ENCODE results near the gene HIBCH. TPM values are rescaled to one million over a fixed set of nuclear protein-coding genes. Genes with fewer than 3 reads are reported as not detected.
"Not testable (repeated sequence)": the region's sequence is repeated elsewhere in the genome, so short reads cannot be mapped to it uniquely, and the experiment has no call there.

The HIBCH gene
- total RNA-seq, 2 experiments from 2014 or later, result 19.2 TPM

DNA sequence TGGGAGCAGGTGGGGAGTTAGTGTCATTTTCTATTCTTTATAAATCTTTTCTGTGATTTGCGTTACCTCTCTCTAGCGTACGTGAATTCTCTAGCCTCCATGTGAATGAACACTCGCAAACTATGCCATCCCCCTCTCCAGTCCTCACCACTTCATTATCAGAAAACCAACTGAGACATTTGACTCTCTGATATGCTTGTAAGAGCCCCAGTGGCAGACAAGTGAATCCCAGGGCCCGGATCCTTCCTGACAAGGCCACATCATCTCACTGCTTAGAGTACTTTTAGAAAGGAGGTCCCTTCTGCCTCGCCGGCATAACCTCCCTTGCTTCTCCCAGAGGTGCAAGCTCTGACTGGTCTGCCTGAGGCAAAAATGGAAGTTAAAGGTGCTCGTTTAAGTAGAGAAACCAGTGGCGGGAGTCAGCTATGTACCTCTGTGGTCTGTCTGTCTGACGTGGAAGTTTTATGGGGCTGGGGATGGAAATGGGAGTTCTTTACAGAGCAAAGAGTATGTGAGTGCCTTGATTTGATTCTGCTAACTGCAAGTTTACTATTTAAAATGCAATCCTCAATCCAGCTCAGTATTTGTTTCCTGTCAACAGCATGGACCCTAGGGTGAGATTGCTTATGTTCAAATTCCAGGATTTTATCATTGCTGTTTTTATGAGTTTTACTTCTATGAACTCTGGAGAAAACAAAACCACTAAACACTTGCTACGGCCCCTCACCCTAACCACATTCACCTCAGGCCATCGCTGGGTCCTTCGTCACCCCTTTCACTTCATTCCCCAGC is 142.2 kb downstream of the HIBCH start:
- Mint-ChIP-seq H3K4me1 (ENCODE audit: low read depth) (peaks cover 7% of the 10 kb centered on the region), H3K4me3 (no peak overlapping the region), H3K36me3 (ENCODE audit: low read depth) (peaks cover 2% of the 10 kb centered on the region), H3K27ac (no peak overlapping the region), H3K9me3 (peaks cover 2% of the 10 kb centered on the region), H3K27me3 (ENCODE audit: low read depth) (peaks cover 27% of the 10 kb centered on the region)
- DNase-seq, result no peak
- intact Hi-C loops (cut with micrococcal nuclease), result no loop called here
- CTCF ChIA-PET, result no interaction called here

DNA sequence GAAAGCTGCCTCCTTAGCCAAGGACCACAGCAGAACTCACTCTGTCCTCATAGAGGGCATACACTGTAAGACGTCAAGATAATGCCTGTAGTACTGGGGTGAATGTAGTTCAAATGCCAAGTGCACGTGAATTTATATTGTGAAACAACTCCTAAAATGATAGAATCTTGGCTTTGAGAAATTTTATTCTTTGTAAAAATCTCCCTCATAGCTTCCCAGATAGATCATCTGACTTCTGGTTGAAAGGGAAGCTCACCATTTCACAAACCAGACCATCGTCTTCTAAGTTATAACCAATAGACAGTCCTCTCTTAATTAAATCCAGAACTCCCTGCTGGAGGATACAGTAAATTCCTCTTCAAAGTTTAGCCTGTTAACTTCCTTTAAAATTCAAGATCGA is 146.2 kb downstream of the HIBCH start:
- CTCF ChIA-PET, result no interaction called here
- no peak overlapping the region for H3K4me3 Mint-ChIP-seq
- peaks cover 6% of the 10 kb centered on the region for H3K9me3 Mint-ChIP-seq
- peaks cover 10% of the 10 kb centered on the region for H3K27me3 Mint-ChIP-seq (ENCODE audit: low read depth)
- peaks cover 2% of the 10 kb centered on the region for H3K36me3 Mint-ChIP-seq (ENCODE audit: low read depth)
- intact Hi-C loops (cut with micrococcal nuclease), result no loop called here
- no peak overlapping the region for H3K27ac Mint-ChIP-seq
- no peak for DNase-seq
- no peaks in the 10 kb centered on the region for H3K4me1 Mint-ChIP-seq (ENCODE audit: low read depth)

DNA sequence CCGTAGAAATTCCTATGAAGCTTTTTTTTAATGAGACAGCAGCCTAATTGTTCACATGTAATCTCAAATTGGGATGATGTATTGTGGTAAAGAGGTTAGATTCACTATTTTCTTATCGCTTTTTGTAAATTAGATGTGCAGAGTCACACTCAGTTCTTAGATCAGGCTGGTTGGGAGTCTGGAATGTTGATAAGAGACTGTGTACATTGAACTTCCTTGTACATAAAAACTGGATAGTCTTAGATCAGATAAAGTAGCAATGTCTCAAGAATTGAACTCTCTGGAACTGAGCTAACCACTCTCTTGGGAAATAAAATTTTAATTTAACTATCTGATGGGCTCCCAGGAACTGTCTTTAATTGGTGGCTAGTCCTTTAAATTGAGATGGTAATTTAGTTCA is 149.0 kb downstream of the HIBCH start:
- no peak overlapping the region for H3K4me3 Mint-ChIP-seq
- H3K27me3 Mint-ChIP-seq (ENCODE audit: low read depth), result peaks cover 2% of the 10 kb centered on the region
- no peaks in the 10 kb centered on the region for H3K4me1 Mint-ChIP-seq (ENCODE audit: low read depth)
- no peak overlapping the region for H3K27ac Mint-ChIP-seq
- intact Hi-C loops (cut with micrococcal nuclease), result no loop called here
- H3K36me3 Mint-ChIP-seq (ENCODE audit: low read depth), result peaks cover 2% of the 10 kb centered on the region
- H3K9me3 Mint-ChIP-seq, result peaks cover 8% of the 10 kb centered on the region
- CTCF ChIA-PET, result interaction anchor here (0.5 kb wide), 1 partner anchor 131 kb away, joined by 3 read pairs; no protein-coding TSS in a partner anchor
- DNase-seq, result no peak

DNA sequence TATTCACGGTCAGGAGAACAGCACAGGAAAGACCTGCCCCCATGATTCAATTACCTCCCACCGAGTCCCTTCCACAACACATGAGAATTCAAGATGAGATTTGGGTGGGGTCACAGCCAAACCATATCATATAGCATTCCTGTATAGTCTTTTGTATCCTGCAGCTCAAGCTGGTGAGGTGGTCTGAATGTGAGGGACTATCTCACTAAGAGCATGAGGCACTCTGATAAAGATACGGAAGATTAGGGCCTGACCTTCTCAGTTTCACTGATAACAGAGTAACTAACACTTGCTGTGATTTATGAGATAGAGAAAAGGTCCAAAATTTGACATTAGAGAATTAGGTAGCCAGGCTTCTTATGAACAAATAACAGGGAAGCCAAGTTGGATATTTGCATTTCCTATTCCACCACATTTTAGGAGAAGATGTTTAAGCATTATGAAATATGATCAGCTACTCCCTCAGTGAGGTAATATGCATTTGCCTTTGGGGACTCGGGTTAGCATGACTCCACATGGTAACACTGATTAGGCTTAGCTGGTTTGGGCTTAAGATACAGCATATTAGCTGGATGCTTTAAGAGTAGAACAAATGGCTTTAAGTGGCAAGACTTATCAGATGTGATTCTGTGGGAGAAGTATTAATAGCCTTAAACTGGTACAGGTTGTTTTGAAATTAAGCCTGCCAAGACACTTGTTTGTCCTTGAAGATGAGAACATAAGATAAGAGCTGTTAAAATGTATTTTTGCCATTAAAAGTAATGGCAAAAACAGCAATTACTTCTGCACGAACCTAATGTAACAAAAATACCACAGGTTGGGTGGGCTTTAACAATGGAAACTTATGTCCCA is 150.2 kb downstream of the HIBCH start:
- Mint-ChIP-seq H3K27ac (no peak overlapping the region), H3K9me3 (peaks cover 8% of the 10 kb centered on the region), H3K4me3 (no peak overlapping the region), H3K36me3 (ENCODE audit: low read depth) (peaks cover 2% of the 10 kb centered on the region), H3K4me1 (ENCODE audit: low read depth) (no peaks in the 10 kb centered on the region), H3K27me3 (ENCODE audit: low read depth) (peaks cover 2% of the 10 kb centered on the region)
- CTCF ChIA-PET, result no interaction called here
- no peak for DNase-seq
- intact Hi-C loops (cut with micrococcal nuclease), result no loop called here

DNA sequence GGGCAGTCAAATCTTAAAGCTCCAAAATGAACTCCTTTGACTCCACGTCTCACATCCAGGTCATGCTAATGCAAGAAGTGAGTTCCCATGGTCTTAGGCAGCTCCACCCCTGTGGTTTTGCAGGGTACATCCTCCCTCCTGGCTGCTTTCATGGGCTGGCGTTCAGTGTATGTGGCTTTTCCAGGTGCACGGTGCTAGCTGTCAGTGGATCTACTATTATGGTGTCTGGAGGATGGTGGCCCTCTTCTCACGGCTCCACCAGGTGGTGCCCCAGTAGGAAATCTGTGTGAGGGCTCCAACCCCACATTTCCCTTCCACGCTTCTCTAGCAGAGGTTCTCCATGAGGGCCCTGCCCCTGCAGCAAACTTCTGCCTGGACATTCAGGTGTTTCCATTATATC is 151.9 kb downstream of the HIBCH start:
- no peaks in the 10 kb centered on the region for H3K36me3 Mint-ChIP-seq (ENCODE audit: low read depth)
- DNase-seq, result no peak
- H3K27ac Mint-ChIP-seq, result no peak overlapping the region
- no peaks in the 10 kb centered on the region for H3K4me1 Mint-ChIP-seq (ENCODE audit: low read depth)
- CTCF ChIA-PET, result no interaction called here
- H3K9me3 Mint-ChIP-seq, result peaks cover 5% of the 10 kb centered on the region
- H3K4me3 Mint-ChIP-seq, result no peak overlapping the region
- H3K27me3 Mint-ChIP-seq (ENCODE audit: low read depth), result no peaks in the 10 kb centered on the region
- intact Hi-C loops (cut with micrococcal nuclease), result no loop called here

DNA sequence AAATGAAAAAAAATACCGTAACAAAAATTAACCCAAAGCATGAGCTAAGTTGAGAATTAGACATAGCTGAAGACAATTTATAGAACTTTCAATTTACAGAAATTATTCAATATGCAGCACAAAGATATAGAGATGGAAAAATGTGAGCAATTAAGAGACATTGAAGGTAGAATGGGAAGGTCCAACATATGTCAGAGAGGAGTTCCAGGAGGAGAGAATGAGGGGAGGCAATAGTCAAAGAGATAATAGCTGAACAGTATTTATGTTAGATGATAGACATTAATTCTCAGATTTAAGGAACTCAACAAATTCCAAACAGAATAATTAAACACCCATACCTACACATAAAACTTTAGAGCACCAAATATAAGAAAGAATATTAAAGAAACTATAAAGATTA is 154.1 kb downstream of the HIBCH start:
- no peaks in the 10 kb centered on the region for H3K27me3 Mint-ChIP-seq (ENCODE audit: low read depth)
- intact Hi-C loops (cut with micrococcal nuclease), result no loop called here
- H3K36me3 Mint-ChIP-seq (ENCODE audit: low read depth), result no peaks in the 10 kb centered on the region
- no peak overlapping the region for H3K27ac Mint-ChIP-seq
- CTCF ChIA-PET, result no interaction called here
- no peak overlapping the region for H3K4me3 Mint-ChIP-seq
- H3K4me1 Mint-ChIP-seq (ENCODE audit: low read depth), result no peaks in the 10 kb centered on the region
- H3K9me3 Mint-ChIP-seq, result peaks cover 5% of the 10 kb centered on the region
- DNase-seq, result no peak

DNA sequence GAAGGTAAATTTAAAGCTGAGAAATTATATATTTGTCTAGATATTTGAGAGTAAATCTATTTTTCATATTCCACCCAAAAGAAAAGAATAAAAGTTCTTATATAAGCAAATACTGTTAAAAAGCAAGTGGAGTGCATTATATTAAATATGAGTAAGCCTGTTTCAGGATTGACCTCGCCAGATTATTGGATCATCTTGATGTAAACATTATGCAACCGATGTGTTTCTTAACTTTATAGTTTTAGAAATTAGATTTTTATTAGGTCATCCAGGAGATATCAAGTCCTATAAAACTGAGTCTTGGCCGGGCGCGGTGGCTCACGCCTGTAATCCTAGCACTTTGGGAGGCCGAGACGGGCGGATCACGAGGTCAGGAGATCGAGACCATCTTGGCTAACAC is 156.8 kb downstream of the HIBCH start:
- H3K36me3 Mint-ChIP-seq (ENCODE audit: low read depth), result no peaks in the 10 kb centered on the region
- CTCF ChIA-PET, result no interaction called here
- H3K9me3 Mint-ChIP-seq, result no peaks in the 10 kb centered on the region
- H3K27ac Mint-ChIP-seq, result no peak overlapping the region
- H3K4me1 Mint-ChIP-seq (ENCODE audit: low read depth), result no peaks in the 10 kb centered on the region
- DNase-seq, result no peak
- no peaks in the 10 kb centered on the region for H3K27me3 Mint-ChIP-seq (ENCODE audit: low read depth)
- intact Hi-C loops (cut with micrococcal nuclease), result no loop called here
- H3K4me3 Mint-ChIP-seq, result no peak overlapping the region

DNA sequence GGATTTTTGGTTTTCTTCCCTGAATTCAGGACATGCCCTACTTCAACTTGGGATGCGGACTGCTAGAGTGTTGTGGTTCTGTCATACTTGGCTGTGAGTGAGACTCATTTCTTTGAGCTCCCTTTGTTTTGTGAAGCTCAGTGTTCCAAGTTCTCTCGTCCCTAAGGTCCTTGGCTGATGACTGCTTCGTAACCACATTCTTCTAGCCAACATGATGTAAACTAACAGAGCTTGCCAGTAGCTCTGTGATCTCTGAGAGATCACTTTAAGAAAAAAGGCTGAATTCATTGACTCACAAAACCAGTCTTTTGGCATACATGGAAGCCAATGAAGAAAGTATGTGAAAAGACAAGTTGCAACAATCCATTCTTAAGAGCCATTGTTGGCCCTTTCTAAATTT is 160.2 kb downstream of the HIBCH start:
- intact Hi-C loops (cut with micrococcal nuclease), result no loop called here
- H3K4me1 Mint-ChIP-seq (ENCODE audit: low read depth), result no peaks in the 10 kb centered on the region
- H3K36me3 Mint-ChIP-seq (ENCODE audit: low read depth), result no peaks in the 10 kb centered on the region
- H3K27me3 Mint-ChIP-seq (ENCODE audit: low read depth), result no peaks in the 10 kb centered on the region
- no peaks in the 10 kb centered on the region for H3K9me3 Mint-ChIP-seq
- no peak overlapping the region for H3K27ac Mint-ChIP-seq
- no peak overlapping the region for H3K4me3 Mint-ChIP-seq
- no peak for DNase-seq
- CTCF ChIA-PET, result no interaction called here

DNA sequence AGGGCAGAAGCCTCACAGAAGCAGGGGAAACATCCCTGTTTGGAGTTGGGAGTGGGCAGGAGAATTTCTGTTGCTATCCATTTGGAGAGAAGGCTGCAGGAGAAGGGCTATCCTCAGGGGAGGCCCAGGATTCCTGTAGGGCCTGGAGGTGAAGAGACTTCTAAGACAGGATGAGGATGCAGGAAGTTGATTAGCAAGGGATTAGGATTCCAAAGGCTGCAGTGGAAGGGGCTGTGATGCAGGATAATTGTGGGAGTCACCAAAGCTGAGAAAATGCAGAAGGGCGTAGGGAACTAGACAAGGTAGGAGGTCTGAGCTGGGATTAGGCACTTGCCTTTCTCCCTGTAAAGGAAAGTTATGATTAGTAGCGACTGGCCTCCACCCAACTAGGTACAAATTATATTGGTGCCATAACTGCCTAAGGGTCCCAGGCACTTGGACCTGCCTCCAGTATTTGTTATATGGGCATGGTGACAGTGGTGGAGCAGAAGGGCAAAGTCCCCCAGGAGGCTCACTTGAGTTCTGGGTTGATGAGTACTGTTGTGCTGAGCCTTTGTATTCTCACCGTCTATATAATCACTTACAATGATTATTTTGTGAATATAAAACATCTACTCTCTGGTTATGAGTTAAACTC is 160.7 kb downstream of the HIBCH start:
- Mint-ChIP-seq H3K9me3 (no peaks in the 10 kb centered on the region), H3K27ac (no peak overlapping the region), H3K4me1 (ENCODE audit: low read depth) (no peaks in the 10 kb centered on the region), H3K27me3 (ENCODE audit: low read depth) (no peaks in the 10 kb centered on the region), H3K36me3 (ENCODE audit: low read depth) (no peaks in the 10 kb centered on the region), H3K4me3 (no peak overlapping the region)
- intact Hi-C loops (cut with micrococcal nuclease), result no loop called here
- CTCF ChIA-PET, result no interaction called here
- DNase-seq, result no peak

DNA sequence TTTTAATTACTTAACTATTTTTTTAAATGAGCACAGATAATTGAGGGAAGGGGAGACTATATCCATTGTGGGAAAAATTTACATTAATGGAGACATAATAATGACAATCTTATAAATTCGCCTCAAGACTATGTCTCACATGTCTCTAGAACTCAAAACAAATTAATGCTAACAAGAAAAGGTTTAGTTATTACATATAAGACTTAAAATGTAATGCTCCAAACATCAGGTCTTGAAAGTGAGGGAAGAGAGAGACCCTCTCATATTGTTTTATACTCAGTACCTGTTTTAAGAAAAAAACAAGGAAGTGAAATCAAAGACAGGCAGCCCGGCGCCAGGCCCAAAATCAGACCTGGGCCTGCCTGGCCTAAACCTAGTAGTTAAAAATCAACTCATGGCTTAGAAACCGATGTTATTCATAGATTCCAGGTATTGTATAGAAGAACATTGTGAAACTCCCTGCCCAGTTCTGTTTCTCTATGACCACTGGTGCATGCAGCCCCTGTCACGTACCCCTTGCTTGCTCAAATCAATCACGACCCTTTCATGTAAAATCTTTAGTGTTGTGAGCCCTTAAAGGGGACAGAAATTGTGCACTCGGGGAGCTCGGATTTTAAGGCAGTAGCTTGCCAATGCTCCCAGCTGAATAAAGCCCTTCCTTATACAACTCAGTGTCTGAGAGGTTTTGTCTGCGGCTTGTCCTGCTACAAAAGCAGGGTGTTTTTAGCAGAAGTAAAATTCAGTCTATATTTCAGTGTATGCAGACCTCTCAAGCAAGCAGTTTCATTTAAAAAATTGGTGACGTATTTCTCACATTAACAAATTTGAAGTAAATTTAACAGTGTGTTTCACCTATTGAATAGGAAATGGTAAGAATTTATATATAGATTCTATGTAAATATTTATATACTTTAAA is 161.8 kb downstream of the HIBCH start:
- intact Hi-C loops (cut with micrococcal nuclease); H3K4me1 Mint-ChIP-seq (ENCODE audit: low read depth); H3K9me3 Mint-ChIP-seq; H3K27me3 Mint-ChIP-seq (ENCODE audit: low read depth); H3K27ac Mint-ChIP-seq; H3K4me3 Mint-ChIP-seq; DNase-seq; H3K36me3 Mint-ChIP-seq (ENCODE audit: low read depth): not testable (repeated sequence)
- CTCF ChIA-PET, result interaction anchor here (0.6 kb wide), 1 partner anchor 197 kb away, joined by 3 read pairs; no protein-coding TSS in a partner anchor

DNA sequence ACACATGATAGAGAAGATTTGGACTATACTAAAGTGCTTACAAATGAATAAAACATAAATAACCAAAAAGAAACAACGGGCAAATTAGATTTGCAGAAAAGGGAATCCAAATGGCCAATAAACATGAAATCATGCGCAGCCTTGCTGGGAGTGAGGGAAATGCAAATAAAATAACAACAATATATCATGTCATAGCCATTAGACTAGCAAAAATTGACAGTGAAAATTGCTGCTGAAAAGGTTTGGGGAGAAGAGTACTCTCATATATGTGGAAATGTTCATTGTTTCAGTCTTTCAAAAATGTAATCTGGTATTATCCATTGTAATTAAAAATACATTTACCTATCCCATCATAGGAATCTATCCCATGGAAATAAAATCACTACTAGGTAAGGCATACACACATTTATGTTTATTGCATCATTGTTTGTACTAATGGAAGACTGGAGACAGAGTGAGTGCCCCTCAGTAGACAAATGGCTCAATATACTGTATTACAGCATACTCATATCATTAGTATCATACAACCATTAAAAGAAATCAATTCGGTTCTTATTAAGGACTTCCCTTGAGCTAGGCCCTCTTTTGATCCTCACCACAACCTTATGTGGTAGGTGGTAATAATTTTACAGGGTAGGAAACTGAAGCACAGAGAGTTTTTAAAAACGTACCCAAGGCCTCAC is 163.0 kb downstream of the HIBCH start:
- H3K4me3 Mint-ChIP-seq, result no peak overlapping the region
- H3K36me3 Mint-ChIP-seq (ENCODE audit: low read depth), result no peaks in the 10 kb centered on the region
- CTCF ChIA-PET, result no interaction called here
- DNase-seq, result no peak
- intact Hi-C loops (cut with micrococcal nuclease), result no loop called here
- no peaks in the 10 kb centered on the region for H3K27me3 Mint-ChIP-seq (ENCODE audit: low read depth)
- no peaks in the 10 kb centered on the region for H3K4me1 Mint-ChIP-seq (ENCODE audit: low read depth)
- H3K9me3 Mint-ChIP-seq, result no peaks in the 10 kb centered on the region
- no peak overlapping the region for H3K27ac Mint-ChIP-seq

All from activated naive CD4-positive, alpha-beta T cell treated with anti-CD3 and anti-CD28 coated beads for 36 hours (primary cell).